ENCODE measurements around the gene ERP44.

DNA sequence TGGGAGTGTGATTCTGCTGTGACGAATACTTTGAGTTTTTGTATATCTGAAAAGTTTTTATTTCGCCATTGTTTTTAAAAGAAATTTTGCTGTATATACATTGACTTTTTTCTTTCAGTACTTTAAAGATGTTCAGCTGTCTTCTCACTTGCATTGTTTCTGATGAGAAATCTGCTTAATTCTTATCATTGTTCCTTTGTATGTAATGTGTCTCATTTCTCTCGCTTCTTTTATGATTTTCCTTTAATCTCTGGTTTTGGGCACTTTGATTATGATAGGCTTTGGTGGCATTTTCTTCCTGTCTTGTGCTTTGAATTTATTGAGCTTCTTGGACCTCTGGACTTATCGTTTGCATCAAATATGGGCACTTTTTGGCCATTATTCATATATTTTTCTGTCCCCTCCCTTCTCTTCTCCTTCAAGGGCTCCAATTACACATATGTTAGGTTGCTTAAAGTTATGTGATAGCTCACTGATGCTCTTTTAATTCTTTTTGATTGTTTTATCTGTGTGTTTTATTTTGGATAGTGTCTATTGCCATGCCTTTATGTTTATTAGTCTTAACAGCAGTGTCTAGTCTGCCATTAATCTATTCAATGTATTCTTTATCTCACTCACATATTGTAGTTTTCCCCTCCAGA is 161.7 kb downstream of the ERP44 start:
- TF ChIP-seq, protein P1, sequence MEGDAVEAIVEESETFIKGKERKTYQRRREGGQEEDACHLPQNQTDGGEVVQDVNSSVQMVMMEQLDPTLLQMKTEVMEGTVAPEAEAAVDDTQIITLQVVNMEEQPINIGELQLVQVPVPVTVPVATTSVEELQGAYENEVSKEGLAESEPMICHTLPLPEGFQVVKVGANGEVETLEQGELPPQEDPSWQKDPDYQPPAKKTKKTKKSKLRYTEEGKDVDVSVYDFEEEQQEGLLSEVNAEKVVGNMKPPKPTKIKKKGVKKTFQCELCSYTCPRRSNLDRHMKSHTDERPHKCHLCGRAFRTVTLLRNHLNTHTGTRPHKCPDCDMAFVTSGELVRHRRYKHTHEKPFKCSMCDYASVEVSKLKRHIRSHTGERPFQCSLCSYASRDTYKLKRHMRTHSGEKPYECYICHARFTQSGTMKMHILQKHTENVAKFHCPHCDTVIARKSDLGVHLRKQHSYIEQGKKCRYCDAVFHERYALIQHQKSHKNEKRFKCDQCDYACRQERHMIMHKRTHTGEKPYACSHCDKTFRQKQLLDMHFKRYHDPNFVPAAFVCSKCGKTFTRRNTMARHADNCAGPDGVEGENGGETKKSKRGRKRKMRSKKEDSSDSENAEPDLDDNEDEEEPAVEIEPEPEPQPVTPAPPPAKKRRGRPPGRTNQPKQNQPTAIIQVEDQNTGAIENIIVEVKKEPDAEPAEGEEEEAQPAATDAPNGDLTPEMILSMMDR (IDR thresholded peaks at IDR 0.05; ENCODE audit: poor library complexity): no peak
- no peak for TF ChIP-seq EZH2 (IDR thresholded peaks at IDR 0.05; ENCODE audit: borderline replicate concordance)
- TF ChIP-seq EZH2phosphoT487 (IDR thresholded peaks at IDR 0.05; ENCODE audit: low read depth, severe bottlenecking, unreplicated experiment): no peak

Measured in hepatocyte (in vitro differentiated cells).